Erythroblast (primary cell): Measurements from ENCODE around the gene ITPK1.

Experiments used
- GATA1 ChIP-seq: IDR thresholded peaks from 2 replicates; pipeline ENCODE4 v1.6.1; 2011; ENCODE audit warnings: low read depth, mild to moderate bottlenecking, control low read depth, low read length, moderate library complexity
- POLR2A ChIP-seq: IDR thresholded peaks from 2 replicates; pipeline ENCODE4 v1.6.1; 2011; ENCODE audit warnings: mild to moderate bottlenecking, low read length

- no peak for TF ChIP-seq POLR2A
- TF ChIP-seq GATA1 = no peak
Measured at GRCh38 chr14:92952481-92953298, 163.0 kb downstream of the ITPK1 start.
